Panc1 (cell line): ENCODE results near the gene SPPL2C. TPM values are rescaled to one million over a fixed set of nuclear protein-coding genes. Genes with fewer than 3 reads are reported as not detected.

Experiments
- ATAC-seq: fragments of 200-7000 bp; cut with Tn5 transposase; 2 replicates; pipeline ENCODE4 v1.9.1; 2020; ENCODE audit warnings: mild to moderate bottlenecking, moderate library complexity
- BruUV-seq: library from RNA; stranded (reverse); fragments of 400-500 nt; replicated peaks from 2 replicates; lab custom pipeline; 2021; lab: Mats Ljungman, UMichigan
- CTCF ChIA-PET: fragments of 300-600 bp; sonication (Branson Sonifier 250); formaldehyde crosslinking; loops from one replicate; lab custom pipeline; 2022; ENCODE audit warnings: antibody characterized with exemption; lab: Charles Lee
- POLR2A ChIA-PET: fragments of 300-600 bp; sonication (Branson Sonifier 250); formaldehyde crosslinking; loops from one replicate; lab custom pipeline; 2022; ENCODE audit warnings: antibody characterized with exemption; lab: Charles Lee
- DNase-seq: peaks from one replicate; pipeline ENCODE4 v3.0.0-alpha.2; 2010; ENCODE audit warnings: low read depth, low spot score
- H3K27ac ChIP-seq: 2 replicates; pipeline ENCODE4 v1.5.1; 2011; ENCODE audit warnings: mild to moderate bottlenecking, low read length, inconsistent platforms
- H3K27me3 ChIP-seq: fragments of 200-500 bp; sonication (Bioruptor generic); 2 replicates; pipeline ENCODE4 v1.6.0; 2014; ENCODE audit warnings: low read length, inconsistent platforms; ENCODE audit not compliant: control insufficient read depth, insufficient read depth
- H3K36me3 ChIP-seq: fragments of 200-500 bp; sonication (Bioruptor generic); 2 replicates; pipeline ENCODE4 v1.5.1; 2014; ENCODE audit warnings: inconsistent platforms, mild to moderate bottlenecking, low read length, moderate library complexity; ENCODE audit not compliant: control insufficient read depth, insufficient read depth
- H3K4me1 ChIP-seq: 2 replicates; pipeline ENCODE4 v1.5.1; 2011; ENCODE audit warnings: inconsistent platforms, mild to moderate bottlenecking, low read length, moderate library complexity; ENCODE audit not compliant: control insufficient read depth, insufficient read depth
- H3K4me3 ChIP-seq, 2 experiments: 2 replicates each; pipeline ENCODE4 v1.5.1; 2011 to 2012; ENCODE audit warnings: low read depth in 2 of 2, low read length in 2 of 2, mild to moderate bottlenecking in 2 of 2, inconsistent platforms in 1 of 2, moderate library complexity in 1 of 2
- H3K9me3 ChIP-seq: fragments of 200-500 bp; sonication (Bioruptor generic); 2 replicates; pipeline ENCODE4 v1.5.1; 2014; ENCODE audit warnings: low read depth, mild to moderate bottlenecking, inconsistent platforms, low read length, moderate library complexity; ENCODE audit not compliant: control insufficient read depth, insufficient read depth
- POLR2AphosphoS5 ChIP-seq: IDR thresholded peaks from 2 replicates; pipeline ENCODE4 v1.6.1; 2012; ENCODE audit warnings: mild to moderate bottlenecking, low read depth, low read length, moderate library complexity
- SIN3A ChIP-seq: IDR thresholded peaks from 2 replicates; pipeline ENCODE4 v1.6.1; 2012; ENCODE audit warnings: low read depth, mild to moderate bottlenecking, low read length, moderate library complexity, borderline replicate concordance; ENCODE audit not compliant: insufficient read depth
- TCF7L2 ChIP-seq: IDR thresholded peaks from 2 replicates; pipeline ENCODE4 v1.6.1; 2011; ENCODE audit warnings: mild to moderate bottlenecking, low read depth, low read length, inconsistent platforms
- in situ Hi-C: cut with HindIII; loops from 2 replicates; pipeline ENCODE4 v1.10.0; 2016; ENCODE audit warnings: low sequenced_read_pairs, low pct_unique_long_range_greater_than_20kb
- intact Hi-C: fragments of 100-400 bp; cut with micrococcal nuclease; formaldehyde crosslinking; loops from one replicate; pipeline ENCODE4 v1.10.0; 2022; ENCODE audit not compliant: unreplicated experiment
- total RNA-seq: library from RNA; stranded (reverse); gene quantifications from one replicate; pipeline ENCODE4 v1.2.1, GENCODE V29; 2021; ENCODE audit not compliant: unreplicated experiment
- TF ChIP-seq, protein P1 (sequence below), 2 experiments: IDR thresholded peaks; 2 replicates each; pipeline ENCODE4 v1.6.1; 2011 to 2012; ENCODE audit warnings: low read depth in 2 of 2, control low read depth in 1 of 2, low read length in 1 of 2, mild to moderate bottlenecking in 1 of 2, moderate library complexity in 1 of 2; ENCODE audit not compliant: insufficient read depth in 1 of 2
- TF ChIP-seq, protein P2 (sequence below): fragments of 450-650 bp; IDR thresholded peaks from 2 replicates; pipeline ENCODE4 v1.5.1; 2017; ENCODE audit warnings: mild to moderate bottlenecking

Gene SPPL2C
- total RNA-seq, 1 experiment from 2014 or later = not detected

DNA sequence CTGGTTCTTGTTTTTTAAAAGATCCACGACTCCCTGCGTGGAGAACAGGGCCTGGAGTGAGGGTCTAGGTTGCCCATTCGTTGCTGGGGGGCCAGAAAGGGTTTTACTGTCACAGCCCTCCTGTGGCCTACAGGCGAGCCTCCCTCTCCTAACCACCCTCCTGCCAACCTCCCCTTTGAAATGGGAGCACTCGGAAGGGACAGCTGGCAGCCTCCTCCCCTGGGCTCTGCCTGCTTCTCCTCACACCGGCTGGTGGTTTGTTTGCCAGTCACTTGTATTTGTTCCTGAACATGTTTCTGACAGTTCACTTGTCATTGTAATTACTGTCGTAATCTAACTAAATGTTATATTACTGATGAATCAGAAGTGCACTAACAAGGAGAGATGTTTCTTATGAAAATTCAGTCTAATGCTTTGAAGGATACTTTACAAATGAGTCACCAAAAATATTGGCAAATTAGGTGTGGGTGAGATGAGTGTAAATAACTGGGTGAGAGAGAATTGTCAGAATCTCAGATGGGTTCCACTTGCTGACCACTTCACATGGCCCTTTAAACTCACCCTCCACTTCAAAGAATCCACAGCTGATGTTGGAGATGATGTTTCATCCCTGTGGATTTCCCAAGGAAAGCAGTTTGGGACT lies 2.7 kb upstream of the SPPL2C start:
- POLR2A ChIA-PET = no interaction called here
- Histone ChIP-seq H3K9me3 (no peaks in the 10 kb centered on the region), H3K36me3 (no peaks in the 10 kb centered on the region), H3K27ac (no peak overlapping the region), H3K27me3 (no peaks in the 10 kb centered on the region), H3K4me1 (no peaks in the 10 kb centered on the region), H3K4me3 (no peak overlapping the region)
- TF ChIP-seq SIN3A (no peak), TCF7L2 (no peak), POLR2AphosphoS5 (no peak)
- ATAC-seq (no peak), DNase-seq (no peak)
- CTCF ChIA-PET = no interaction called here
- intact Hi-C loops (no loop called here), in situ Hi-C loops (no loop called here)
- BruUV-seq = no TSS peak

DNA sequence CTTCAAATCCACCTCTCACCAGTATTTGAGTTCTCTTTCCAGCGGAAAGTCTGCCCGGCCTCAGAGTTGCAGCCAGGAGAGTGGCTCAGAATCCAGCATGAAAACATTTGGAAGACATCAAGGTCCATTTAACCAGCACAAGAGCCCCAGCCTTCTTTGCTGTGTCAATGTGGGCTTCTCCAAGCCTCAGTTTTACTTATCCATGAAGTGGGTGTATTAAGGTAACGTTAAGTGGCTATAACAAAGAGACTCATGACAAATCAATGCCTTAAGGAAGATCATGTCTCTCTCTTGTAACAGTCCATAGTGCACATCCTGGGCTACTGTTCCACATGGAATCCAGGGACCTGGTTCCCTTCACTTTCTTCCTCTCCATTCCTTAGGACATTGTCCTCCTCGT lies 959 bp upstream of the SPPL2C start:
- Histone ChIP-seq H3K27ac (no peak overlapping the region), H3K4me3 (no peak overlapping the region), H3K27me3 (no peaks in the 10 kb centered on the region), H3K36me3 (no peaks in the 10 kb centered on the region), H3K4me1 (no peaks in the 10 kb centered on the region), H3K9me3 (no peaks in the 10 kb centered on the region)
- TF ChIP-seq SIN3A (no peak), TCF7L2 (no peak), POLR2AphosphoS5 (no peak)
- TF ChIP-seq, protein P1, sequence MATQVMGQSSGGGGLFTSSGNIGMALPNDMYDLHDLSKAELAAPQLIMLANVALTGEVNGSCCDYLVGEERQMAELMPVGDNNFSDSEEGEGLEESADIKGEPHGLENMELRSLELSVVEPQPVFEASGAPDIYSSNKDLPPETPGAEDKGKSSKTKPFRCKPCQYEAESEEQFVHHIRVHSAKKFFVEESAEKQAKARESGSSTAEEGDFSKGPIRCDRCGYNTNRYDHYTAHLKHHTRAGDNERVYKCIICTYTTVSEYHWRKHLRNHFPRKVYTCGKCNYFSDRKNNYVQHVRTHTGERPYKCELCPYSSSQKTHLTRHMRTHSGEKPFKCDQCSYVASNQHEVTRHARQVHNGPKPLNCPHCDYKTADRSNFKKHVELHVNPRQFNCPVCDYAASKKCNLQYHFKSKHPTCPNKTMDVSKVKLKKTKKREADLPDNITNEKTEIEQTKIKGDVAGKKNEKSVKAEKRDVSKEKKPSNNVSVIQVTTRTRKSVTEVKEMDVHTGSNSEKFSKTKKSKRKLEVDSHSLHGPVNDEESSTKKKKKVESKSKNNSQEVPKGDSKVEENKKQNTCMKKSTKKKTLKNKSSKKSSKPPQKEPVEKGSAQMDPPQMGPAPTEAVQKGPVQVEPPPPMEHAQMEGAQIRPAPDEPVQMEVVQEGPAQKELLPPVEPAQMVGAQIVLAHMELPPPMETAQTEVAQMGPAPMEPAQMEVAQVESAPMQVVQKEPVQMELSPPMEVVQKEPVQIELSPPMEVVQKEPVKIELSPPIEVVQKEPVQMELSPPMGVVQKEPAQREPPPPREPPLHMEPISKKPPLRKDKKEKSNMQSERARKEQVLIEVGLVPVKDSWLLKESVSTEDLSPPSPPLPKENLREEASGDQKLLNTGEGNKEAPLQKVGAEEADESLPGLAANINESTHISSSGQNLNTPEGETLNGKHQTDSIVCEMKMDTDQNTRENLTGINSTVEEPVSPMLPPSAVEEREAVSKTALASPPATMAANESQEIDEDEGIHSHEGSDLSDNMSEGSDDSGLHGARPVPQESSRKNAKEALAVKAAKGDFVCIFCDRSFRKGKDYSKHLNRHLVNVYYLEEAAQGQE (IDR thresholded peaks at IDR 0.05; ENCODE audit: insufficient read depth in 1 of 2, low read depth in 2 of 2, low read length in 1 of 2) = no peak
- TF ChIP-seq, protein P2, sequence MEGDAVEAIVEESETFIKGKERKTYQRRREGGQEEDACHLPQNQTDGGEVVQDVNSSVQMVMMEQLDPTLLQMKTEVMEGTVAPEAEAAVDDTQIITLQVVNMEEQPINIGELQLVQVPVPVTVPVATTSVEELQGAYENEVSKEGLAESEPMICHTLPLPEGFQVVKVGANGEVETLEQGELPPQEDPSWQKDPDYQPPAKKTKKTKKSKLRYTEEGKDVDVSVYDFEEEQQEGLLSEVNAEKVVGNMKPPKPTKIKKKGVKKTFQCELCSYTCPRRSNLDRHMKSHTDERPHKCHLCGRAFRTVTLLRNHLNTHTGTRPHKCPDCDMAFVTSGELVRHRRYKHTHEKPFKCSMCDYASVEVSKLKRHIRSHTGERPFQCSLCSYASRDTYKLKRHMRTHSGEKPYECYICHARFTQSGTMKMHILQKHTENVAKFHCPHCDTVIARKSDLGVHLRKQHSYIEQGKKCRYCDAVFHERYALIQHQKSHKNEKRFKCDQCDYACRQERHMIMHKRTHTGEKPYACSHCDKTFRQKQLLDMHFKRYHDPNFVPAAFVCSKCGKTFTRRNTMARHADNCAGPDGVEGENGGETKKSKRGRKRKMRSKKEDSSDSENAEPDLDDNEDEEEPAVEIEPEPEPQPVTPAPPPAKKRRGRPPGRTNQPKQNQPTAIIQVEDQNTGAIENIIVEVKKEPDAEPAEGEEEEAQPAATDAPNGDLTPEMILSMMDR = no peak
- no peak for DNase-seq
- ChIA-PET POLR2A (no interaction called here), CTCF (no interaction called here)
- intact Hi-C loops (no loop called here), in situ Hi-C loops (no loop called here)
- no TSS peak for BruUV-seq
- ATAC-seq = no peak
